Subcutaneous adipose tissue (tissue), 4 donors: ENCODE results near the gene TMED4. TPM values are rescaled to one million over a fixed set of nuclear protein-coding genes. Genes with fewer than 3 reads are reported as not detected.

Source experiments
- total RNA-seq, 4 donors: library from RNA; depleted of rRNA; stranded (reverse); fragments of >200 nt; gene quantifications; one replicate each; pipeline ENCODE4 v1.1.0, GENCODE V29; 2016
- TF ChIP-seq, protein P1 (sequence below): fragments of 450-650 bp; IDR thresholded peaks from one replicate; pipeline ENCODE4 v1.5.1; 2016; ENCODE audit warnings: low read depth, mild to moderate bottlenecking, control low read depth, antibody characterized with exemption, moderate library complexity

TMED4 gene
- total RNA-seq, 4 donors from 2014 or later, result 61.8 to 160 (median 134) TPM

DNA sequence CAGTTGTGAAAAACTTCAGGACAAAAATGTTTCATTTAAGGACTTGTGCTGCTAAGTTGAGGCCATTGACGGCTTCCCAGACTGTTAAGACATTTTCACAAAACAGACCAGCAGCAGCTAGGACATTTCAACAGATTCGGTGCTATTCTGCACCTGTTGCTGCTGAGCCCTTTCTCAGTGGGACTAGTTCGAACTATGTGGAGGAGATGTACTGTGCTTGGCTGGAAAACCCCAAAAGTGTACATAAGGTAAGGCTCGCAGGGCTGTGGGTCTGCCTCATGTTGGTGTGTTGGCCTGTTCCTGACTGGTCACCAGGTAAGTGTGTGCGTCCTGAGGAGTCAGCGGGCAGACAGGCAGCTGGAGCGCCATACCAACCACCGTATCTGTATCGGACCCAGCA, 42.3 kb upstream of the TMED4 start:
- TF ChIP-seq, protein P1, sequence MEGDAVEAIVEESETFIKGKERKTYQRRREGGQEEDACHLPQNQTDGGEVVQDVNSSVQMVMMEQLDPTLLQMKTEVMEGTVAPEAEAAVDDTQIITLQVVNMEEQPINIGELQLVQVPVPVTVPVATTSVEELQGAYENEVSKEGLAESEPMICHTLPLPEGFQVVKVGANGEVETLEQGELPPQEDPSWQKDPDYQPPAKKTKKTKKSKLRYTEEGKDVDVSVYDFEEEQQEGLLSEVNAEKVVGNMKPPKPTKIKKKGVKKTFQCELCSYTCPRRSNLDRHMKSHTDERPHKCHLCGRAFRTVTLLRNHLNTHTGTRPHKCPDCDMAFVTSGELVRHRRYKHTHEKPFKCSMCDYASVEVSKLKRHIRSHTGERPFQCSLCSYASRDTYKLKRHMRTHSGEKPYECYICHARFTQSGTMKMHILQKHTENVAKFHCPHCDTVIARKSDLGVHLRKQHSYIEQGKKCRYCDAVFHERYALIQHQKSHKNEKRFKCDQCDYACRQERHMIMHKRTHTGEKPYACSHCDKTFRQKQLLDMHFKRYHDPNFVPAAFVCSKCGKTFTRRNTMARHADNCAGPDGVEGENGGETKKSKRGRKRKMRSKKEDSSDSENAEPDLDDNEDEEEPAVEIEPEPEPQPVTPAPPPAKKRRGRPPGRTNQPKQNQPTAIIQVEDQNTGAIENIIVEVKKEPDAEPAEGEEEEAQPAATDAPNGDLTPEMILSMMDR, result no peak

- TF ChIP-seq, protein P1, result no peak
These were observed 40.5 kb upstream of the TMED4 start for GRCh38 chr7:44622342-44623151.

- TF ChIP-seq, protein P1, result no peak
These were observed 39.7 kb upstream of the TMED4 start for GRCh38 chr7:44621750-44622103.

GRCh38 chr7:44621034-44621749, 39.2 kb upstream of the TMED4 start:
- TF ChIP-seq, protein P1, result no peak

DNA sequence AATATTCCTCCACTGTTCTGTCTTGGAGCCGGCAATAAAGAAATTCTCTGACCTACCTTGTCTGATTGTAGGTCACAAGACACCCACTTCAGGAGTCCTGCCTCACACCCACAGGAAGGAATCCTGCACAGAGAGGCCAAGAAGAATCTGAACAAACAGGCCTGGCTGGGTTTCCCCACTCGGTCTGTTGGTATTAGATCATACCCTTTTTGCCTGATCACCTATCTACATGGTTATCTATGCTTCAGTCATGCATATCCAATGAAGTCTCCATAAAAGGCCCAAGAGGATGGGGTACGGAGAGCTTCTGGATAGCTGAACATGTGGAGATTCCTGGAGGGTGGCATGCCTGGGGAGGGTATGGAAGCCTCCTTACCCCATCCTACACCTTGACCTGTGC, 36.7 kb upstream of the TMED4 start:
- TF ChIP-seq, protein P1, result no peak

DNA sequence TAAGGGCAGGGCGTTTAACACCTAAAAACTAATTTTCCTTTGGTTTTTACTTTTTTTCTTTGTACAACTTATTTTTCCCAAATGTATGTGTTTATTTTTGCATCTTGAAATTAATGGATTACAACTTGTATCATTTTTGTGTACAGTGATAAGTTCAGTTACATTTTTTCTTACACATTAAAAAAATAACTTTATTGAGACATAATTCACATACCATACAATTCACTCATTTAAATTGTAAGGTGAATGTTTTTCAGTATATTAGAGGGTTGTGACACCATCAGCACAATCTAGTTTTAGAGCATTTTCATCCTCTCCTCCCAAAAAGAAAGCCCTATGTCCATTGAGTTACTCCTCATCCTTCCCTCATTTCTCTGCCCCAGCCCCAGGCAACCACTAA, 36.0 kb upstream of the TMED4 start:
- TF ChIP-seq, protein P1, result no peak

- TF ChIP-seq, protein P1, result no peak
These were observed 35.3 kb upstream of the TMED4 start for GRCh38 chr7:44617225-44617890.
